ENCODE measurements around the gene LUC7L3.
"Not testable (repeated sequence)": the region's sequence is repeated elsewhere in the genome, so short reads cannot be mapped to it uniquely, and the experiment has no call there.

Gene LUC7L3

GRCh38 chr17:50719144-50719923, at the start of gene LUC7L3:
LUC7L3 (plus strand) TSS chr17:50719603; CDS start chr17:50719733, 130 bp downstream.
- DNase-seq = peak; percentile 94

GRCh38 chr17:50672071-50672470, 47.3 kb upstream of the LUC7L3 start:
- DNase-seq = no peak

GRCh38 chr17:50672831-50673551, 46.4 kb upstream of the LUC7L3 start:
- DNase-seq = no peak

GRCh38 chr17:50675190-50675589, 44.2 kb upstream of the LUC7L3 start:
- DNase-seq = no peak

- no peak for DNase-seq
These were observed 43.8 kb upstream of the LUC7L3 start for GRCh38 chr17:50675627-50676026.

GRCh38 chr17:50676065-50676975, 43.1 kb upstream of the LUC7L3 start:
- no peak for DNase-seq

GRCh38 chr17:50677851-50678375, 41.5 kb upstream of the LUC7L3 start:
- no peak for DNase-seq

GRCh38 chr17:50679008-50679544, 40.3 kb upstream of the LUC7L3 start:
- no peak for DNase-seq

- no peak for DNase-seq
These were observed 39.3 kb upstream of the LUC7L3 start for GRCh38 chr17:50680126-50680525.

GRCh38 chr17:50680543-50681262, 38.7 kb upstream of the LUC7L3 start:
- not testable (repeated sequence) for DNase-seq

- no peak for DNase-seq
These were observed 37.9 kb upstream of the LUC7L3 start for GRCh38 chr17:50681263-50682200.

GRCh38 chr17:50682441-50682840, 37.0 kb upstream of the LUC7L3 start:
- DNase-seq = no peak

GRCh38 chr17:50682938-50683337, 36.5 kb upstream of the LUC7L3 start:
- DNase-seq = no peak

- DNase-seq = no peak
These were observed 35.7 kb upstream of the LUC7L3 start for GRCh38 chr17:50683434-50684287.

- no peak for DNase-seq
These were observed 35.2 kb upstream of the LUC7L3 start for GRCh38 chr17:50684288-50684611.

GRCh38 chr17:50684612-50685333, 34.6 kb upstream of the LUC7L3 start:
- no peak for DNase-seq

- no peak for DNase-seq
These were observed 34.1 kb upstream of the LUC7L3 start for GRCh38 chr17:50685334-50685665.

GRCh38 chr17:50685691-50686493, 33.5 kb upstream of the LUC7L3 start:
- no peak for DNase-seq

Measured in NCI-H1105 (cell line).